PFSK-1 (cell line): ENCODE measurements around the gene SH2D4B.

Experiments
- POLR2AphosphoS5 ChIP-seq: IDR thresholded peaks from 2 replicates; pipeline ENCODE4 v1.6.1; 2012; ENCODE audit warnings: low read depth, mild to moderate bottlenecking, control low read depth, low read length, moderate library complexity
- REST ChIP-seq, 2 experiments: IDR thresholded peaks; 2 replicates each; pipeline versions ENCODE4 v1.6.1 to v1.8.0; 2011 to 2012; ENCODE audit warnings: low read depth in 2 of 2, low read length in 2 of 2, control low read depth in 1 of 2, inconsistent platforms in 1 of 2, mild to moderate bottlenecking in 1 of 2, moderate library complexity in 1 of 2; ENCODE audit not compliant: insufficient read depth in 1 of 2
- TAF1 ChIP-seq: IDR thresholded peaks from 2 replicates; pipeline ENCODE4 v1.6.1; 2012; ENCODE audit warnings: low read length, control low read depth, borderline replicate concordance; ENCODE audit not compliant: insufficient read depth

- TF ChIP-seq POLR2AphosphoS5 = no peak
- TF ChIP-seq TAF1 = no peak
- TF ChIP-seq REST (IDR thresholded peaks at IDR 0.05; ENCODE audit: insufficient read depth in 1 of 2, low read depth in 2 of 2, low read length in 2 of 2) = no peak
Observed at GRCh38 chr10:80498078-80498832, 39.4 kb upstream of the SH2D4B start.
